HepG2 (cell line): ENCODE data around the gene KCTD16. TPM values are rescaled to one million over a fixed set of nuclear protein-coding genes. Genes with fewer than 3 reads are reported as not detected.

ENCODE experiments used
- ARHGAP35 ChIP-seq: sonication (generic); formaldehyde crosslinking; IDR thresholded peaks from 2 replicates; pipeline ENCODE4 v1.9.0; 2022; ENCODE audit warnings: mild to moderate bottlenecking, inconsistent platforms, moderate library complexity, missing genetic modification reagents, borderline replicate concordance
- CENPT ChIP-seq: sonication (generic); formaldehyde crosslinking; IDR thresholded peaks from 2 replicates; pipeline ENCODE4 v1.8.0; 2022; ENCODE audit warnings: low read depth, mild to moderate bottlenecking, moderate library complexity, missing genetic modification reagents
- E2F1 ChIP-seq: sonication (generic); formaldehyde crosslinking; IDR thresholded peaks from 2 replicates; pipeline ENCODE4 v1.5.0; 2020; ENCODE audit warnings: missing genetic modification reagents
- E2F5 ChIP-seq: sonication (generic); formaldehyde crosslinking; conservative IDR thresholded peaks from 2 replicates; pipeline ENCODE4 v1.4.0; 2020; ENCODE audit warnings: missing genetic modification reagents
- GATAD2A ChIP-seq: IDR thresholded peaks from 2 replicates; pipeline ENCODE4 v1.6.1; 2016
- MAF1 ChIP-seq: sonication (generic); formaldehyde crosslinking; IDR thresholded peaks from 2 replicates; pipeline ENCODE4 v1.5.0; 2020; ENCODE audit warnings: missing genetic modification reagents, borderline replicate concordance
- PHF21A ChIP-seq: sonication (generic); formaldehyde crosslinking; IDR thresholded peaks from 2 replicates; pipeline ENCODE4 v1.5.0; 2020; ENCODE audit warnings: mild to moderate bottlenecking, missing genetic modification reagents
- SNAPC5 ChIP-seq: sonication (generic); formaldehyde crosslinking; IDR thresholded peaks from 2 replicates; pipeline ENCODE4 v1.8.1; 2023; ENCODE audit warnings: mild to moderate bottlenecking, missing genetic modification reagents, borderline replicate concordance
- TOE1 ChIP-seq: sonication (generic); formaldehyde crosslinking; IDR thresholded peaks from 2 replicates; pipeline ENCODE4 v1.4.0; 2020; ENCODE audit warnings: mild to moderate bottlenecking, missing genetic modification reagents
- ZFP36L1 ChIP-seq: sonication (generic); formaldehyde crosslinking; IDR thresholded peaks from 2 replicates; pipeline ENCODE4 v1.8.0; 2022; ENCODE audit warnings: mild to moderate bottlenecking, missing genetic modification reagents, moderate library complexity
- ZNF121 ChIP-seq: sonication (generic); formaldehyde crosslinking; IDR thresholded peaks from 2 replicates; pipeline ENCODE4 v1.5.0; 2020; ENCODE audit warnings: mild to moderate bottlenecking, missing genetic modification reagents
- ZNF256 ChIP-seq: sonication (generic); formaldehyde crosslinking; conservative IDR thresholded peaks from 2 replicates; pipeline ENCODE4 v1.4.0; 2020; ENCODE audit warnings: missing genetic modification reagents
- ZNF430 ChIP-seq: sonication (generic); formaldehyde crosslinking; IDR thresholded peaks from 2 replicates; pipeline ENCODE4 v1.9.0; 2021; ENCODE audit warnings: mild to moderate bottlenecking, missing genetic modification reagents
- ZNF773 ChIP-seq: sonication (generic); formaldehyde crosslinking; IDR thresholded peaks from 2 replicates; pipeline ENCODE4 v1.4.0; 2020; ENCODE audit warnings: missing genetic modification reagents, borderline replicate concordance
- polyA plus RNA-seq, 8 experiments: library from polyadenylated mRNA; depleted of rRNA in 3 of 8; stranded (reverse) in 7 of 8; unstranded in 1 of 8; fragments of >200 nt; fragmentation: Illumina TruSeq in 4 of 8; extraction: Trizol in 4 of 8; gene quantifications; 2 replicates each; pipeline versions ENCODE4 v1.2.1 to v1.2.3, GENCODE V29; 2011 to 2016; ENCODE audit warnings: low read depth in 4 of 8, missing spikeins in 1 of 8, mixed read lengths in 1 of 8; ENCODE audit not compliant: insufficient read depth in 1 of 8
- total RNA-seq, 5 experiments: library from RNA; depleted of rRNA; stranded (reverse); fragments of >200 nt; fragmentation: Illumina TruSeq; extraction: Trizol; gene quantifications; 2 replicates each; pipeline ENCODE4 v1.2.3, GENCODE V29; 2016; ENCODE audit warnings: low read depth in 1 of 5
- TF ChIP-seq, protein P1 (sequence below): sonication (generic); formaldehyde crosslinking; IDR thresholded peaks from 2 replicates; pipeline ENCODE4 v1.4.0; 2020; ENCODE audit warnings: mild to moderate bottlenecking, missing genetic modification reagents, borderline replicate concordance

The KCTD16 gene
- total and polyA plus RNA-seq, 2 of the 13 experiments (the other 11 are each of a cell fraction or from before 2014, with no cell fraction given) = 0.02 to 0.09 TPM

GRCh38 chr5:144170276-144171024 lies at the start of gene KCTD16, which contains the start of gene YIPF5 (continued):
- TF ChIP-seq ARHGAP35 (CRISPR knock-in tag) (0 out of 2 replicates have a peak, but pooled peaks have one; percentile 58), E2F5 (CRISPR knock-in tag) (no peak), SNAPC5 (CRISPR knock-in tag) (no peak), GATAD2A (CRISPR knock-in tag) (0 out of 2 replicates have a peak, but pooled peaks have one; percentile 9), E2F1 (CRISPR knock-in tag) (peak; percentile 65; the same call in 1 of the 2 replicates), ZNF256 (CRISPR knock-in tag) (0 out of 2 replicates have a peak, but pooled peaks have one; percentile 53), PHF21A (CRISPR knock-in tag) (no peak), ZNF121 (CRISPR knock-in tag) (no peak), CENPT (CRISPR knock-in tag) (no peak), MAF1 (CRISPR knock-in tag) (no peak), ZFP36L1 (no peak), TOE1 (no peak), ZNF430 (CRISPR knock-in tag) (peak; percentile 54; the same call in 1 of the 2 replicates), ZNF773 (CRISPR knock-in tag) (peak; percentile 66; the same call in 1 of the 2 replicates)
- TF ChIP-seq, protein P1, sequence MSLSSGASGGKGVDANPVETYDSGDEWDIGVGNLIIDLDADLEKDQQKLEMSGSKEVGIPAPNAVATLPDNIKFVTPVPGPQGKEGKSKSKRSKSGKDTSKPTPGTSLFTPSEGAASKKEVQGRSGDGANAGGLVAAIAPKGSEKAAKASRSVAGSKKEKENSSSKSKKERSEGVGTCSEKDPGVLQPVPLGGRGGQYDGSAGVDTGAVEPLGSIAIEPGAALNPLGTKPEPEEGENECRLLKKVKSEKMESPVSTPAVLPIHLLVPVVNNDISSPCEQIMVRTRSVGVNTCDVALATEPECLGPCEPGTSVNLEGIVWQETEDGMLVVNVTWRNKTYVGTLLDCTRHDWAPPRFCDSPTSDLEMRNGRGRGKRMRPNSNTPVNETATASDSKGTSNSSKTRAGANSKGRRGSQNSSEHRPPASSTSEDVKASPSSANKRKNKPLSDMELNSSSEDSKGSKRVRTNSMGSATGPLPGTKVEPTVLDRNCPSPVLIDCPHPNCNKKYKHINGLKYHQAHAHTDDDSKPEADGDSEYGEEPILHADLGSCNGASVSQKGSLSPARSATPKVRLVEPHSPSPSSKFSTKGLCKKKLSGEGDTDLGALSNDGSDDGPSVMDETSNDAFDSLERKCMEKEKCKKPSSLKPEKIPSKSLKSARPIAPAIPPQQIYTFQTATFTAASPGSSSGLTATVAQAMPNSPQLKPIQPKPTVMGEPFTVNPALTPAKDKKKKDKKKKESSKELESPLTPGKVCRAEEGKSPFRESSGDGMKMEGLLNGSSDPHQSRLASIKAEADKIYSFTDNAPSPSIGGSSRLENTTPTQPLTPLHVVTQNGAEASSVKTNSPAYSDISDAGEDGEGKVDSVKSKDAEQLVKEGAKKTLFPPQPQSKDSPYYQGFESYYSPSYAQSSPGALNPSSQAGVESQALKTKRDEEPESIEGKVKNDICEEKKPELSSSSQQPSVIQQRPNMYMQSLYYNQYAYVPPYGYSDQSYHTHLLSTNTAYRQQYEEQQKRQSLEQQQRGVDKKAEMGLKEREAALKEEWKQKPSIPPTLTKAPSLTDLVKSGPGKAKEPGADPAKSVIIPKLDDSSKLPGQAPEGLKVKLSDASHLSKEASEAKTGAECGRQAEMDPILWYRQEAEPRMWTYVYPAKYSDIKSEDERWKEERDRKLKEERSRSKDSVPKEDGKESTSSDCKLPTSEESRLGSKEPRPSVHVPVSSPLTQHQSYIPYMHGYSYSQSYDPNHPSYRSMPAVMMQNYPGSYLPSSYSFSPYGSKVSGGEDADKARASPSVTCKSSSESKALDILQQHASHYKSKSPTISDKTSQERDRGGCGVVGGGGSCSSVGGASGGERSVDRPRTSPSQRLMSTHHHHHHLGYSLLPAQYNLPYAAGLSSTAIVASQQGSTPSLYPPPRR (CRISPR knock-in tag) = no peak
